IMR-90 (cell line): ENCODE measurements around the gene XPC. TPM values are rescaled to one million over a fixed set of nuclear protein-coding genes. Genes with fewer than 3 reads are reported as not detected.

Experiments used
- ATAC-seq: fragments of 200-7000 bp; cut with Tn5 transposase; 2 replicates; pipeline ENCODE4 v1.9.1; 2020; ENCODE audit warnings: low read depth, mild to moderate bottlenecking, moderate library complexity
- BruUV-seq: library from RNA; stranded (reverse); fragments of 400-500 nt; replicated peaks from 2 replicates; lab custom pipeline; 2021; lab: Mats Ljungman, UMichigan
- CTCF ChIA-PET: fragments of 300-600 bp; formaldehyde crosslinking; extraction: SDS; loops from one replicate; lab custom pipeline; 2021; ENCODE audit warnings: antibody characterized with exemption; lab: Yijun Ruan, JAX
- POLR2A ChIA-PET: fragments of 300-600 bp; sonication (Branson Sonifier 250); formaldehyde crosslinking; loops from one replicate; lab custom pipeline; 2022; ENCODE audit warnings: antibody characterized with exemption; ENCODE audit not compliant: unreplicated experiment; lab: Charles Lee
- DNase-seq: peaks from one replicate; pipeline ENCODE4 v3.0.0; 2013
- H2AFZ ChIP-seq: replicated peaks from 2 replicates; pipeline ENCODE3; 2013; ENCODE audit warnings: low read length, mild to moderate bottlenecking; ENCODE audit not compliant: poor library complexity
- H2AK5ac ChIP-seq: 2 replicates; pipeline ENCODE4 v1.6.1; 2013; ENCODE audit warnings: low read depth, low read length, inconsistent platforms
- H2AK9ac ChIP-seq: replicated peaks from 2 replicates; pipeline ENCODE3; 2013; ENCODE audit warnings: mild to moderate bottlenecking, low read depth, low read length, moderate library complexity; ENCODE audit not compliant: poor library complexity
- H2BK120ac ChIP-seq: 2 replicates; pipeline ENCODE4 v1.6.1; 2013; ENCODE audit warnings: low read depth, low read length, inconsistent platforms
- H2BK15ac ChIP-seq: 3 replicates; pipeline ENCODE4 v1.6.1; 2013; ENCODE audit warnings: low read depth, low read length, inconsistent platforms
- H2BK20ac ChIP-seq: 2 replicates; pipeline ENCODE4 v1.6.1; 2013; ENCODE audit warnings: low read depth, mild to moderate bottlenecking, inconsistent platforms, low read length, moderate library complexity
- H2BK5ac ChIP-seq: 2 replicates; pipeline ENCODE4 v1.6.1; 2013; ENCODE audit warnings: mild to moderate bottlenecking, low read depth, low read length, inconsistent platforms; ENCODE audit not compliant: poor library complexity, severe bottlenecking
- H3K14ac ChIP-seq: replicated peaks from 2 replicates; pipeline ENCODE4 v1.6.1; 2013; ENCODE audit warnings: low read depth, low read length, inconsistent platforms
- H3K18ac ChIP-seq: 2 replicates; pipeline ENCODE4 v1.6.1; 2013; ENCODE audit warnings: low read depth, low read length, control low read depth
- H3K23ac ChIP-seq: 2 replicates; pipeline ENCODE4 v1.6.1; 2013; ENCODE audit warnings: low read depth, low read length, inconsistent platforms
- H3K27ac ChIP-seq: 2 replicates; pipeline ENCODE4 v1.5.1; 2013; ENCODE audit warnings: mild to moderate bottlenecking, control low read depth, low read length; ENCODE audit not compliant: insufficient read depth
- H3K27me3 ChIP-seq: 2 replicates; pipeline ENCODE4 v1.6.1; 2013; ENCODE audit warnings: low read length; ENCODE audit not compliant: control insufficient read depth, insufficient read depth
- H3K36me3 ChIP-seq: 2 replicates; pipeline ENCODE4 v1.6.1; 2013; ENCODE audit warnings: low read length, mixed read lengths; ENCODE audit not compliant: control insufficient read depth, insufficient read depth
- H3K4ac ChIP-seq: 2 replicates; pipeline ENCODE4 v1.6.1; 2013; ENCODE audit warnings: low read depth, low read length, inconsistent platforms
- H3K4me1 ChIP-seq: 2 replicates; pipeline ENCODE4 v1.6.1; 2013; ENCODE audit warnings: low read length, mixed read lengths; ENCODE audit not compliant: control insufficient read depth, insufficient read depth
- H3K4me2 ChIP-seq: 2 replicates; pipeline ENCODE4 v1.6.1; 2013; ENCODE audit warnings: low read depth, mild to moderate bottlenecking, control low read depth, low read length, moderate library complexity
- H3K4me3 ChIP-seq: 2 replicates; pipeline ENCODE4 v1.5.1; 2013; ENCODE audit warnings: low read depth, mild to moderate bottlenecking, control low read depth, low read length, moderate library complexity; ENCODE audit not compliant: insufficient read depth
- H3K56ac ChIP-seq: 2 replicates; pipeline ENCODE4 v1.6.1; 2013; ENCODE audit warnings: low read length, inconsistent platforms; ENCODE audit not compliant: insufficient read depth; ENCODE audit errors: extremely low read depth
- H3K79me1 ChIP-seq, 2 experiments: 2 replicates each; pipeline ENCODE4 v1.6.1; 2013; ENCODE audit warnings: low read length in 2 of 2, inconsistent platforms in 1 of 2, low read depth in 1 of 2
- H3K9ac ChIP-seq: 2 replicates; pipeline ENCODE4 v1.6.1; 2013; ENCODE audit warnings: low read depth, low read length, control low read depth
- H3K9me1 ChIP-seq: 2 replicates; pipeline ENCODE4 v1.6.1; 2013; ENCODE audit warnings: low read length, inconsistent platforms; ENCODE audit not compliant: insufficient read depth
- H3K9me3 ChIP-seq: 2 replicates; pipeline ENCODE4 v1.6.1; 2013; ENCODE audit warnings: low read length; ENCODE audit not compliant: control insufficient read depth, insufficient read depth
- H4K20me1 ChIP-seq: 2 replicates; pipeline ENCODE4 v1.6.1; 2013; ENCODE audit warnings: low read length, inconsistent platforms; ENCODE audit not compliant: insufficient read depth
- H4K5ac ChIP-seq: 2 replicates; pipeline ENCODE4 v1.6.1; 2013; ENCODE audit warnings: mild to moderate bottlenecking, low read depth, low read length, control low read depth
- H4K8ac ChIP-seq, 2 experiments: 2 replicates each; pipeline ENCODE4 v1.6.1; 2013; ENCODE audit warnings: low read depth in 2 of 2, low read length in 2 of 2, control low read depth in 1 of 2, inconsistent platforms in 1 of 2
- H4K91ac ChIP-seq: 2 replicates; pipeline ENCODE4 v1.6.1; 2013; ENCODE audit warnings: low read depth, low read length, inconsistent platforms; ENCODE audit not compliant: insufficient read depth
- CHD1 ChIP-seq: IDR thresholded peaks from 2 replicates; pipeline ENCODE4 v1.6.1; 2012; ENCODE audit warnings: low read depth, low read length, improper control_type of control experiment
- CTCF ChIP-seq: conservative IDR thresholded peaks from 2 replicates; pipeline ENCODE4 v1.5.1; 2012; ENCODE audit warnings: mild to moderate bottlenecking, low read depth, low read length, improper control_type of control experiment
- ELK1 ChIP-seq: fragments of 150-350 bp; IDR thresholded peaks from 2 replicates; pipeline ENCODE4 v1.6.1; 2016; ENCODE audit warnings: low read depth, mild to moderate bottlenecking, low read length, moderate library complexity, borderline replicate concordance
- FOS ChIP-seq: fragments of 150-350 bp; IDR thresholded peaks from 2 replicates; pipeline ENCODE4 v1.6.1; 2016; ENCODE audit warnings: low read depth, low read length
- MAFK ChIP-seq: IDR thresholded peaks from 2 replicates; pipeline ENCODE4 v1.6.1; 2012; ENCODE audit warnings: low read depth, low read length, improper control_type of control experiment
- NFE2L2 ChIP-seq: fragments of 150-350 bp; IDR thresholded peaks from 2 replicates; pipeline ENCODE4 v1.6.1; 2016; ENCODE audit warnings: low read depth, mild to moderate bottlenecking, low read length
- POLR2A ChIP-seq: IDR thresholded peaks from 2 replicates; pipeline ENCODE4 v1.6.1; 2012; ENCODE audit warnings: mild to moderate bottlenecking, low read depth, low read length
- RAD21 ChIP-seq: IDR thresholded peaks from 2 replicates; pipeline ENCODE4 v1.6.1; 2012; ENCODE audit warnings: low read length, improper control_type of control experiment
- RCOR1 ChIP-seq: IDR thresholded peaks from 2 replicates; pipeline ENCODE4 v1.6.1; 2012; ENCODE audit warnings: mild to moderate bottlenecking, low read length, improper control_type of control experiment; ENCODE audit not compliant: insufficient replicate concordance
- RFX5 ChIP-seq: IDR thresholded peaks from 2 replicates; pipeline ENCODE4 v1.8.0; 2012; ENCODE audit warnings: low read depth, mild to moderate bottlenecking, low read length, moderate library complexity
- SMC3 ChIP-seq: fragments of 150-350 bp; IDR thresholded peaks from 2 replicates; pipeline ENCODE4 v1.6.1; 2016; ENCODE audit warnings: low read depth, mild to moderate bottlenecking, antibody characterized with exemption, low read length, moderate library complexity
- WGBS, 2 experiments: methylation state at CpG; one replicate each; pipeline versions ENCODE4 v1.1.5 to v1.1.7; 2013; ENCODE audit warnings: missing lambda C conversion rate in 2 of 2; ENCODE audit not compliant: insufficient read length in 1 of 2; ENCODE audit errors: extremely low coverage in 2 of 2; 5-methylcytosine and 5-hydroxymethylcytosine counted together
- dilution Hi-C: fragments of 300-500 bp; cut with HindIII; formaldehyde crosslinking; loops from one replicate; pipeline ENCODE4 v1.14.3; 2018; ENCODE audit warnings: low sequenced_read_pairs; ENCODE audit not compliant: unreplicated experiment
- in situ Hi-C: fragments of 300-500 bp; cut with MboI; formaldehyde crosslinking; loops from 3 replicates; pipeline ENCODE4 v1.14.3; 2019; ENCODE audit warnings: low sequenced_read_pairs, inconsistent platforms, mixed read lengths
- intact Hi-C: fragments of 100-400 bp; cut with micrococcal nuclease; formaldehyde crosslinking; loops from 2 replicates; pipeline ENCODE4 v1.10.0; 2022
- polyA plus RNA-seq, 3 experiments: library from polyadenylated mRNA; depleted of rRNA; stranded (reverse); fragments of >200 nt; gene quantifications; 2 replicates each; pipeline ENCODE4 v1.2.3, GENCODE V29; 2012; ENCODE audit warnings: low replicate concordance in 1 of 3
- total RNA-seq: library from RNA; depleted of rRNA; stranded (reverse); fragments of >200 nt; gene quantifications from 2 replicates; pipeline ENCODE4 v1.2.3, GENCODE V29; 2012

Gene XPC
- total and polyA plus RNA-seq, 2 of the 4 experiments (the other 2 are of a cell fraction): 30.9 to 48.8 TPM

DNA sequence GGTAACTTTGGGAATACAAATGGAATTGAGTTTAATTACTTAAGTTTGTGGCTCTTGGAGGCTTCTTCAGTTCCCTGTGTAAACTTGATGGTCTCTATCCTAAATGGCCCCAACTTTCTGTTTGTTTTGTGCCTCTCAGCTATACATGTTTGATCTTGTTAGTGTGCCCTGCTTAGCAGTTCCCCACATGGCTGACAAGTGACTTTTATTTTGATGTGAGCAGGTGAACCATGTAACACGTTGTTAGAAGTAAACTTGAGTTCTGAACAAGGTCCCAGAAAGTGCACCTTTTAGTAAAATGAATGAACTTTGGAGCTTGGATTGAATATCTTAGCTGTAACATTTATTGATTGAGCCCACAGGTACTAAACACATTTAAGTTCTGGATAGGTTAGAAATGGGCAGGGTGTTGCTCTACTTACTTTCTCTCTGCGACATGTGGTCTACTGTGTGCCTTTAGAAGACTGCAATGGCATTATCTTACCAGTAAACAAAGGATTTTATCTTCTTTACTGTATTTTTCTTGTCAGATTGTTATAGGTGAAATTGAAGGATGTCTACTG lies 4.7 kb upstream of the XPC start:
- in situ Hi-C loops: no loop called here

More for the DNA sequence above, 4.7 kb upstream of the XPC start:
- no peak for DNase-seq
- no peak for TF ChIP-seq RFX5
- no peak for TF ChIP-seq SMC3
- no peak for TF ChIP-seq FOS
- TF ChIP-seq ELK1: no peak
- no peak for TF ChIP-seq CTCF
- no peak for TF ChIP-seq NFE2L2
- TF ChIP-seq POLR2A: no peak
- TF ChIP-seq RCOR1: no peak
- no peak for TF ChIP-seq CHD1
- no peak for TF ChIP-seq RAD21
- TF ChIP-seq MAFK: no peak
- H3K27me3 ChIP-seq: no peaks in the 10 kb centered on the region
- 20% methylated on average over 1 of the region's 2 CpGs; no CpG with 5 or more reads in 1 of the 2 experiments for WGBS, 2 experiments
- no peak overlapping the region for H2BK20ac ChIP-seq
- no peak overlapping the region for H2AK5ac ChIP-seq
- POLR2A ChIA-PET: no interaction called here
- no peak overlapping the region for H4K91ac ChIP-seq
- no peak overlapping the region for H3K27ac ChIP-seq
- H3K9me1 ChIP-seq: no peaks in the 10 kb centered on the region; the same call in 1 of the 2 replicates
- peaks cover 20 to 31% of the 10 kb centered on the region in 2 experiments for H3K79me1 ChIP-seq
- H2BK120ac ChIP-seq: no peak overlapping the region
- H3K18ac ChIP-seq: no peak overlapping the region
- H3K14ac ChIP-seq: no peak overlapping the region
- H3K4me3 ChIP-seq: no peak overlapping the region
- no TSS peak for BruUV-seq
- H3K36me3 ChIP-seq: peaks cover 13% of the 10 kb centered on the region
- H3K56ac ChIP-seq: no peak overlapping the region
- no peak for ATAC-seq
- no peak overlapping the region for H3K4ac ChIP-seq
- H2BK5ac ChIP-seq: no peak overlapping the region
- H3K23ac ChIP-seq: no peak overlapping the region
- H2AK9ac ChIP-seq: no peak overlapping the region
- dilution Hi-C loops: no loop called here
- intact Hi-C loops: no loop called here
- no peak overlapping the region for H3K9ac ChIP-seq
- no peak overlapping the region for H3K4me2 ChIP-seq
- no peaks in the 10 kb centered on the region for H3K9me3 ChIP-seq
- H2BK15ac ChIP-seq: no peak overlapping the region
- CTCF ChIA-PET: interaction anchor here (0.6 kb wide), 1 partner anchor 469 kb away, joined by 4 read pairs; no protein-coding TSS in a partner anchor
- no peak overlapping the region for H4K5ac ChIP-seq
- no peaks in the 10 kb centered on the region for H4K20me1 ChIP-seq
- H3K4me1 ChIP-seq: peaks cover 2% of the 10 kb centered on the region; the same call in 1 of the 2 replicates
- H4K8ac ChIP-seq: no peak overlapping the region
- H2AFZ ChIP-seq: no peak overlapping the region
